Neural progenitor cell (in vitro differentiated cells): ENCODE measurements around the gene SPTBN4.

Experiments
- CTCF ChIP-seq: fragments of 200-600 bp; sonication (generic); IDR thresholded peaks from 2 replicates; pipeline ENCODE4 v1.5.1; 2017; ENCODE audit warnings: antibody characterized with exemption, mild to moderate bottlenecking
- EZH2 ChIP-seq: fragments of 200-600 bp; sonication (generic); IDR thresholded peaks from 2 replicates; pipeline ENCODE4 v1.6.1; 2017; ENCODE audit warnings: antibody characterized with exemption, mild to moderate bottlenecking, moderate library complexity
- EZH2phosphoT487 ChIP-seq: fragments of 200-600 bp; sonication (generic); IDR thresholded peaks from 2 replicates; pipeline ENCODE4 v1.6.1; 2017; ENCODE audit warnings: antibody characterized with exemption

- TF ChIP-seq EZH2phosphoT487, result no peak
- TF ChIP-seq CTCF, result no peak
- TF ChIP-seq EZH2, result no peak
Observed at GRCh38 chr19:40621283-40621682, 154.5 kb downstream of the SPTBN4 start.
